HuH-7.5 (cell line): Measurements from ENCODE around the gene CHN2.

ENCODE experiments used
- DNase-seq: peaks from one replicate; pipeline ENCODE4 v3.0.0; 2011; ENCODE audit warnings: low spot score

CHN2 gene

DNA sequence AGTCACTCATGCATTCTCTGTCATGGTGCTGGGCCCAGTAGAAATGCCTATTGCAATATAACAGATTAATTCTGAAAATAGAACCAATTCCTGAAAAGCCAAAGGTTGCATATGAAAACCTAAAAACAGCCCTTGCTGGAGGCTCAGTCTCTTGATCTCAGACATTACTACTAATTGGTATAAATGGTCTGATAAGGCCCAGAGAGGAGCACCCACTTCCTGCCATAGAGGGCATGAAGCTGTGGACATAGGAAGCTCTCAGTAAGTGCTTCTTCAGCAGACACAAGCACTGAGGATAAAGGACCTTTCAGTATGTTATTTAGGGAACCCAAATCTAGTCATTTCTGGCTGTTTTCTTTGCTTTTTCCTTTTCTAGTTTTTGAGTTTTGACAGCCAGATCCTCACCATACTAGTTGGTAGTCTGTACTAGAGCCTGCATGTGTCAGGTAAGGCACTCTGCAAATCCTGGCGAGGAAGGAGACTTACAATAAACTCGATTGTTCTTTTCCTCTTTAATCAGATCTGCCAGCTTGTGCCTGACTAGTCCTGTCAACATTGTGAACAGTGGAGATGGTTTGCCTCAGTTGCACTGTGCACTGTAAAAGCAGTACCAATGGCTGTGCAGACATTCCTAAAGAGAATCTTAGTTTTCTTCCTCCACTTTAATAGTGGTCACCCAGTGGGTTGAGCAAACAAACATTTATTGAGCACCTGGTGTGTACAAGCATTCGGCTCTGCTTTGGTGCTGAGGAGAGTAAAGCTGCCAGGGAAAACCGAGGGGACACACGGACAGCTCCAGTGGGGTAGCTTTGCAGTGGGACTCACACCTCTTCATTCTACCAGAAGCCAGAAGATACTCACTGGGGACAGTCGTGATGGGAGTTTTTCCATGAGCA, 140.9 kb downstream of the CHN2 start:
- DNase-seq = no peak

DNA sequence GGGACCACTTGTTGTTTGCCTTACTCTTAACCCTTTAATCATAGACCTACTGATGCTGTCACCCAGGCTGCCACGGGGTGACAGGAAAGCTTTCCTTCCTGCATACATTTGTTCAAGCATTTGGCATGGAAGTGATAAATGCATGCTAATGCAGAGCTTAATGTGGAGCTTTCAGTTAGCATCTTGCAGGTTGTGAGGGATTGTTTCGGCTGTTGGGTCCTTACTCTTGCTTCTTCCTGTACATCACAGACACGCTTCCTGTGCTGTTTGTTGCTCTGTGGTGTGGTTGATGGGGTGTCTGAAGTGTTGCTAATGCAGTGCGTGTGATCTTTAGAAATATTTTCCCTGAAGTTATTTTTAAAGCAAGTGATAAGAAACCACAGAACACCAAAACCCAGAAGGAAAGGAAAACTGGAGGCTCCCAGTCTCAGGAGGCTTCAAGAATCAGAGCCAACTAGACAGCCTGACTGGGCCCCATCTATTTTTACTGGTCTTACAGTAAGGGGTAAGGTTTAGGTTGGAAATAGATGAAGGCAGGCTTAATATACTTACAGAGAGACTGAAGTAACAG, 143.1 kb downstream of the CHN2 start:
- DNase-seq = no peak

DNA sequence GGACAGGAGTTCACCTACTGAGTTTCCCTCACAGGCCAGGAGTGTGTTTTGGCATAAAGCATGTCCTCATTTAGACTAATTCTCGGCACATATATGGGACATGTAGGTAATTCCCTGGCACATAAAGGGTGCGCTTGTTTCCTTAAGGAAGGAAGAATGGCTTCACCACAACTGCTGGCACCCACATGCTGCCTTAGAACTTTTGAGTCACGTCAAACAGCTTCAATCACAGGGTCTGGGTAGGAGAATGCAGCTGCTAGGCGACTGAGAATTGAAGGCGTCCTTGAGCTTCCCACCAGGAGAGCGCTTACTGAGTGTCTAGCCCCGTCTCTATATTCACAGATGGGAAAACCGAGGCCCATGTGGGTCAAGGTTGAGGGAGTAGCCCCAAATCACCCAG, 146.1 kb downstream of the CHN2 start:
- DNase-seq = no peak

DNA sequence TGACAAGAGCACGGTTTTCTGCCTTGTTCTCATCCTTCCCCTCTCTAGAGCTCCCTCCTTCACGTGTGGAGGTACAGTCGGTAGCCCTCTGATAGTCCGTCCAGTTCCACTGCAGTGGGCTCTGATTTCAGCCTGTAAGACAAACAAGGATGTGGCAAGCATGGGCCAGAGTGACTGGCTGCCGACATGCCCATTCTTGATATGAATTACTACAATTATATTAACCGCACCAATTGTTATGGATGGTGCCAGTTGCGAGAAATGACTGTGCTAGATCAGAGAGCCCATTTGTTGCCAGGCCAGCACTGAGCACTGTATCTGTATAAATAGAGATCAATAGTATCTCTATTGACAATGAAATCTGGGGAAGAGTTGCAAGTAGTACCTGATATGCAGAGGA, 146.6 kb downstream of the CHN2 start:
- no peak for DNase-seq

DNA sequence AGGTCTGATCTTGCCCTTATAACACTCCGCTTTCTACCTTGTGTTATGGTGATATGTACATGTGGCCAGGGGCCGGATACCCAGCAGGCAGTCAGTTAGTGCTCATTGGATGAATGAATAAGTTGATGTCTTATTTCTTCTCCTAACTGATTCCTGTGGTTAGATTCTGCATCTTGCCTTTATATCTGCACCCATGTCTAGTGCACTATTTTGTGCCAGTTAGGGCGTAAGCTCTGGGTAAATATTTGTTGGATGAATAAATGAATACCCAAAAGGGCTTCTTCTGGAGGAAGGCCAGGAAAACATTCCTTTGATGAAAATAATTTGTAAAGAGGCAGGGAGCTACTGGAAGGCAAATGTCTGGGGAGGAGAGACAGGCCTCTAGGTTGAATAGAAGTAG, 148.2 kb downstream of the CHN2 start:
- no peak for DNase-seq

DNA sequence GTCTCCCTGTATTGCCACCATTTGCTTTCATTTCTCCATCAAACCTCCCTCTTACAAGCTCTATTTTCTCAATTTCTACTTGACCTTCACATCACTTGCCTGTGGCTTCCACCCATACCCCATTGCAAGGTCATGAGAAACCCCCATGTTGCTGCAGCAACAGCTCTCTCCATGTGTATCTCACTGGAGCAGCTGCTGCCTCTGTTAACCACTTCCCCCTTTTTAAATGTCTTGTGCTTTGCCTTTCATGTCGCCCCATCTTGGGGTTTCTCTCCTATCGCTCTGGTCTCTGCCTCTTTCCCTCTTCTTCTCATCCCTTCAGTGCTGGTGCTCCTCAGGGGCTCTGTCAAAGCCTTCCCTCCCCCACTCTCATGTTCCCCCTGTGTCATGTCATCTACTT, 148.8 kb downstream of the CHN2 start:
- no peak for DNase-seq

DNA sequence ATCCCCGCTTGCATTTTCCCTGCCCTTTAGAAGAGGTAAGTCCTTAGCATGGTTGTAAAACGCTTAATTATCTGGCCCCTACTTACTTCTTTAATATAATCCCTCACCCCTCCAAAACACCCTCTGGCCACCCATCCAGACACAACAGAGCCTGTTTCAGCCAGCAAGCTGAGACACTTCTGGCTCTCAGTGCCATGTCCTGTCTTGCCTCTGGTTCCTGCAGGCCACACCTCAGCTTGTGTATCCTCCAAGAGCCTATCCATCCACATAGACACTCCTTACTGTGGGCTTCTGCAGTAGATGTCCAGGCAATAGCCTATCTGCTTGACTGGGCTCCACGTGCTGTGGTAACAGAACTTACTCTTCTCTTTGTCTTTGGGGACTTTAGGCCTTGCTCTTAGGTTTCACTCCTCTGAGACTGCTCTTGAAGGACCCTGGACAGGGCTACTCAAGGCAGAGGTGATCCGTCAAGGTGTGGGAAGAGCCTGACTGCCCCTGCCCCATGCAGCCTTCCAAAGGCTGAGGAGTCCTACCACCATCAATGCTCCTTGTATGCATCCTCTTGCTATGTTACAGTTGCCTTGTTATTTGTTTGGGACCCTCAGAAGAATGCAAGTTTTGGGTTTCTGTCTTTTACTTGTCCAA, 149.9 kb downstream of the CHN2 start:
- DNase-seq = no peak

DNA sequence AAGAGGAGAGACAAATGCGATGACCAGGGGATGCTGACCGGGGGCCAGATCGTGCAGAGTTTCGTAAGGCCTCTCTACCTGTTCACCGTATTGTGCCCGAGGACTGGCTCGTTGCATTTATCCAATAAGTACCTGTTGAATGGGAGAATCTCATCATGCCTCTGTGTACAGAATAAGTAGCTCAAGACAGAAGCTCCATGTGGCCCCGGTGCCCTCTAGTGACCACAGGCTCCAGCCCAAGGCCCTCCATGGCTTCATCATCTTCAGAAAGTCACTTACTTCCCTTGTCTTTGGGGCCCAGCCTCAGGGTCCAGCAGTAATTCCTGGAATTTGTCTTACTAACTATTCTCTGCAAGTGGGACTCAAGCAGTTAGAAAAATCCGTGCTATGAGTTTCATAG, 151.0 kb downstream of the CHN2 start:
- DNase-seq = no peak

DNA sequence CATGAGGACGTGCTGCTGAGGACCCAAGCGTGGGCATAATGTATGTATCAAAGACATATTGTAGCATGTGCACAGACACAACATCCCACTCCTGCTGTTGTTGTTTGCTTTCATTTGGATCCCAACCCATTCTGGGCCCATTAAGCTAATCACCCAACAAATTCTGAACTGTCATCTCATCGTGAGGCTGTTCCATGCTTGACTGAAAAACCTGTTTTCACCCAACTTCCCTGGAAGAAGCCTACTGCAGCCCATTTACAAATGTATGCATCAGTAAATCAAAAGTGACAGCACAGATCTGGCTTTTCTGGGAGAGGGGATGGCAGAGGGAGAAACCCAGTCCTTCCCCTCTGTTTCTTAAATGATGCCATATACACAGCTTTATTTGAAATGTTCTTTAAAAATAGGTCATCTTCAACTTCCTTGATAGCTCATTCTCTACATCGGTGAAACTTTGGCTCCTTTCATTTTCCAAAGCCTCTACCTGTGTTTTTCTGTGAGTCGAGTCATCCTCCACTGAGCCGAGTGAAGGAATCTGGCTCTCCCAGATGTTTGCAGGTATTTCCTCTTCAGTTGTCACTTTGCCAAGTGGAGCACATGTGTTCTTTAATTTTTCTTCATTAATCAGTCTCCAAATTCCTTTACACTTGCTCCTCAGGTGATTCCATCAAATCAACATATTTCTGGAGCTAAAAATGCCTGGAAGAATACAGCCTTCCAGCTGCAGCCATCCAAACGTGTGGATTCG, 151.8 kb downstream of the CHN2 start:
- DNase-seq = no peak

DNA sequence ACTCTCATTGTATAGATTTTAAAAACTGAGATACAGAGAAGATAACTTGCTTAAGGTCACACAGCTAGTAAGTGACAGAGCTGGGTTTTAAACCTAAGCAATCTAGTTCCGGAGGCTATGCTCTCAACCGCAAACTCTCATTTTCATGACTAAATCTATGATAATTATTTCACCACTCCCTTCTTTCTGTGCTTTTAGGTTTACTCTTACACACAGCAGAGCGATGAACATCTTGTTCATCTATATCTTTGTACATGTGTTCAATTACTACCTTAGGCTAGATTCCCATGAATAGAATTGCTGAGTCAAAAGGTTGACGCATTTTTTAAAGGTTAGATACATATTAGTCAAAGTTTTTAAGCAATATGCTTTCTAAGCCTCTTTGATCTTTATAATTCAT, 154.8 kb downstream of the CHN2 start:
- DNase-seq = no peak

DNA sequence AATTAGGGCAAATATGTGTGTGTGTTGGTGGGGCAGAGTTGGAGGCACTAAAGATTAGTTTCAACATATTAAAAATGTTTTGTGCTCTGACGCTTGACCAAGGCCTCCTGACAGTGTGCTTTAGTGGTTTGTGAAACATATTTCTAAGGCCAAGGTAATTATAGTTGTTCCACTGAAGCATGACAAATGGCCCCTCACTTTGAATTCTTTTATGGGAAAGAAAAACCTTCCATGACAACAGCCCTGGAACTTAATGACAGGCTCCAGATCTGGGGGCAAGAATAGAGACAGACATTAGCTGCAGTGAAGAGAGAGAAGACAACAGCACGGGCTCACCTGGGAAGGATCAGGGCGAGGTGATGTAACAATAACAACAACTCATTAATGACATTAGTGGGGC, 155.8 kb downstream of the CHN2 start:
- DNase-seq = no peak

DNA sequence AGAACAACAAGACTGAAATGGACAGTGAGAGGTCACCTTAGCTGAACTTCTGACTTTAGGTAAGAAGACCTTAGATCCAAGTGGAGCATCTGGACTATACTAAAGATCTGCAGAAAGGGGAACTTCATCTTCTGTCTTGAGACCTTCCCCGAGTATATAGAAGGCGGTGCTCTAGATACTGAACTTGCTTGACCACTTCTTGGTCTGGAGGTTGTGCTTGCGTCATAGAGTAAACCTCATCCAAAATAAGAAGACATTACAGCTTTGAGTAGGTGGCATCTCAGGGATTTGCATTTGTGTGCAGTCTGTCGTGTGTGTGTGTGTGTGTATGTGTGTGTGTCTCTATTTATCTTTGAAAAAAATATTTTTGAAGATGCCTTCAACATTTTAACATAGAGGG, 157.5 kb downstream of the CHN2 start:
- DNase-seq = no peak

DNA sequence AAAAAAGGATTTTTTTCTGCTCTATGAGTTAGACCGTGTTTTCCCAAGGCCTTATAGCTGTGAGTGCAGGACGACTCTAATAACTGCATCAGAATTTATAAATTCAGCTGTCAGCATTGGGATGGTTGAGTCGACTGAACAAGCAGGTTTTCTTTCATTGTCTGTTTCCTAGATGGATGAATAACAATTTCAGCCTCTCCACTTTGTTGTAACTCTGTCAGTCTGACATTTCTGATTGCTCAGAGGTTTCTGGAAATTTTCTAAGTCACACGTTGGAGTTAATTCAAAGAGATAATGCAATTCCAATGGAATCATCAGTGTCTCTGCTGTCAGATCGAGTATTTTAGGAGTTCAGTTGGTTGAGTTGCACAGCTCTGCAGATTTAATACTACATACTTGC, 159.2 kb downstream of the CHN2 start:
- DNase-seq = no peak

DNA sequence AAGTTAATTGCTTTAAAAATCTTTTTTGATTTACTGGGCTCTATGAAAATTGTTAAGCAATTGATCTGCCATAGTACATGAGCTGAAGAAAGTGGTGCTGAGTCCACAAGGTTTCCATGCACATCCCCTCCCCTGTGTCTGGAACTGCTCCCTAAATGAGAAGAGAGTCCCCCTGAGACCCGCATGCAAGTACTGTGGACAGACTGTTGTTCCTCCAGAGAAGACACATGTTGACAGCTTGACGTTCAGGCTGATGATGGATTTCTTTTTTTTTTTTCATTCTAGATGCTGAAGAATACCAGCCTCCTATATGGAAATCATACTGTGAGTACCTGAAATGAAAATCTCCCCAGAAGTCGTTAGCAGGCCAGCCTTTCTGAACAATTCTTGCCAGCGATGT, 159.8 kb downstream of the CHN2 start:
- DNase-seq = no peak

DNA sequence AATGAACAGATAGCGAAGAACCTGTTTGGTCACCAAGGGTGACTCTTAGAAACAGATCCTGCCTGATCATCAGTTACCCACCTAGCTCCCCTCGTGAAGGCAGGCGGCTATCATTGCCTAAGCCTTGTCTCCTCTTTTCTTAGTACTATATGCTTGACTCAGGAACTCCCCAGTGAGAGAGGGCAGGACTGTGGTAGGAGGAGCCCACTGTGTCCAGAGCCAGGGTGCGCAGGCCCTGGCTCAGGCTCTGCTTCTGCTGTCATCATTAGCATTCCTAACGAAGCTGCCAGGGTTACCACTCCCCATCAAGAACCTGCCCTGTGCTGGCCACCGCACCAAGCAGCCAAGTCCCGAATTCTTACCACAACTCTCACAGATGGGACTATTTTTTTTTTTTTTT, 160.8 kb downstream of the CHN2 start:
- DNase-seq = no peak

DNA sequence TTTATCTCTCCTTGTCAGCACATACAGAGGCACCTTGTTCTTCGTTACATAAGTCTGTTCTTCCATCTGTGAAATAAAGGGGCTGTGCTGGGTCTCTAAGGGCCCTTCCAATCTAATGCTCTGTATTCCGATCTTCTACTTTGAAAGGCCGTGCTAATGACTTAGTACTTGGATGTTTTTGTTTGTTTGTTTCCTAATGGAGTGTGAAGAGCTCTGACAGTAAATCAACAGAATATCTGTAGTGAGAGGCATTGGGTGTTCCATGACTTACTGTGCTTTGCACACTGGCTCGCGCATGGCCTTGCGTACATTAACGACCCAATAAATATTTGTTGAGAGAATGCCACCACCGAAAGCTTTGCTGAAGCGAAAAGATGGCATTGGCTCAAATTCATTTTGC, 162.1 kb downstream of the CHN2 start:
- DNase-seq = no peak

DNA sequence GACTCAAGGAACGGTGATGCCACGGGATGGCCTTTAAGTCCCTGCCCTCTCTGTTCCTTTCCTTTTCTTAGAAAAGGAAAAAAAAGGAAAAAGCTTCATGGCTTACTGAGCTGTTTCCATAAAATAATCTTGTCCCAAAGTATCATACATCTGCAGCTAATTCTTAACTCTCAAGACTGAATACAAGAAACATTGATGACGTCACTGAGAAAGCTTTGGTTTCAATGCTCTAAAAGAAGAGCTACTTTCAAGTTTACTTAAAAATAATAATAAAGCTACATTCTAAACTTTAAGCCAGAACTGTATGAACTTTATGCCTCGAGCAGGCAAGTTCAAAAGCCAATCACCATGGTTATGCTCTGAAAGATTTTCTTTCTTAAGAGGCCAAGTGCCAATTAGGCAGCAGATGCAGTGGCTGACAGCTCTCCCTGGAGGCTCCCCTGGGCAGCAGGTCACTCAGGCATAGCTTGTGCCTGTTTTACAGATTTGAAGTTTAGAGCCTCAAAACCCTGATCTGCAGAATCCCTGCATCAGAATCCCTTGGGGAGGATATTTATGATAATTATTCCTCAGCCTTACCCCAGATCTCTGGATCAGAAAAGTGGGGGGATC, 165.0 kb downstream of the CHN2 start:
- no peak for DNase-seq

DNA sequence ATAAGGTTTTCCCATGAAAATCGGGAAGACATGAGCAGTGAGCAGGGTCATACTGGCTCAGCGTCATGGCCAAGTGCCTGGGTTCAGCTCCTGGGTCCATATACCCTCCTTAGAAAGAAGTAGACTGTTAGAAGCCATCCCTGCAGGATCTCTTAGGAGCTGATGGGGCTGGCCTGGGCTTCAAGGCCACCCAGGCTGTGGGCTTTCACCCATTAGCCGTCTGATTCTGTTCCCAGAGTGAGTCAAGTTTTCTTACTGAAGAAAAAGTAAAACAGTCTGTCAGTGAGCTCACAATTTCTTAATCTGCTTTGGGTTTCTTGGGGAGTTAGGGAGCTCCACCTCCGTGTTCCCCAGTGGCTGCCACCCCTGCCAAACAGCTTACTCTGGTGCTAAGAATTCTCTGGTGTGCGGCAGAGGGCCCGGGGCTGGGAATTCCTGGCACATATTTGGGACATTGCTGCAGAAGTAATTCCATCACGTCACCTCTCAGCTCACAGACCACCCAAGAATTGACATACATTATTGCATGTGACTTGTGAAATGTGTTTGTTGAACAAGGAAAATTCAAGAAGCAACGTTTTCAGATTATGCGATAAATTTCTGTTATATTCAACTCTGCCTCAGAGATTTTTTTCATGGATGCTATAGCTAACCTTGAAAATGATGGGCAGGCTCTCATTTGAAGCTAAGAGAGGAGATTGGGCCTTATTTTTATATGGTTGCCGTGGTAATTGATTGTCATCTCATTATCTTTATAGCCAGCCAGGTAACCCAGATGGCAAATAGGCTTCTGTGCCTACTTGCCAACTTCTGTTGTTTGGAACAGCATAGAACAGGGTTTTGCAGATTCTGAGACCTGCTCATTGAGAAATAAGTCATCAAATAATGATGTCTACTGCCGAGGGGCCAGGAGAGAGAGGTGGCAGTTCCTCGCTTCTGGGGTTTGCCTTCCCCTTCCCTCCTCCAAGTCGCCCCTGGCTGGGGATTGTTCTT, 166.4 kb downstream of the CHN2 start:
- DNase-seq = no peak

DNA sequence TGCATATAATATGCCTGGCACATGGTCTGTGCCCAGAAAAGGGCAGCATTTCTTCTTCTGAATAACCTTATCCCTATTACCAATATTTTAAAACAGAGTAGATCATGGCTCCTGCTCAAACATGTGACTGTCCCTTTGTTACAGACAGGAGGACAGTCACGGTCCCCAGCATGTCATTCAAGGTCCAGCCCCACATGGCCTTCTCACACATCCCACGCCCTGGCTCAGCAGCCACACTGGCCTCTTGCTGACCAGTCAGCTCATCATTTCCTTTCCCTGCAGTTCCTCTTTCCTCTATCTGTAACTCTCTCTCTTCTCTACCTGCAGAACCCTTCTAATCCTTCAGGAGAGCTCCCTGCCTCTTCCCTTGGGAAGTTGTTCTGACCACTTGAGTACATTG, 167.8 kb downstream of the CHN2 start:
- no peak for DNase-seq

DNA sequence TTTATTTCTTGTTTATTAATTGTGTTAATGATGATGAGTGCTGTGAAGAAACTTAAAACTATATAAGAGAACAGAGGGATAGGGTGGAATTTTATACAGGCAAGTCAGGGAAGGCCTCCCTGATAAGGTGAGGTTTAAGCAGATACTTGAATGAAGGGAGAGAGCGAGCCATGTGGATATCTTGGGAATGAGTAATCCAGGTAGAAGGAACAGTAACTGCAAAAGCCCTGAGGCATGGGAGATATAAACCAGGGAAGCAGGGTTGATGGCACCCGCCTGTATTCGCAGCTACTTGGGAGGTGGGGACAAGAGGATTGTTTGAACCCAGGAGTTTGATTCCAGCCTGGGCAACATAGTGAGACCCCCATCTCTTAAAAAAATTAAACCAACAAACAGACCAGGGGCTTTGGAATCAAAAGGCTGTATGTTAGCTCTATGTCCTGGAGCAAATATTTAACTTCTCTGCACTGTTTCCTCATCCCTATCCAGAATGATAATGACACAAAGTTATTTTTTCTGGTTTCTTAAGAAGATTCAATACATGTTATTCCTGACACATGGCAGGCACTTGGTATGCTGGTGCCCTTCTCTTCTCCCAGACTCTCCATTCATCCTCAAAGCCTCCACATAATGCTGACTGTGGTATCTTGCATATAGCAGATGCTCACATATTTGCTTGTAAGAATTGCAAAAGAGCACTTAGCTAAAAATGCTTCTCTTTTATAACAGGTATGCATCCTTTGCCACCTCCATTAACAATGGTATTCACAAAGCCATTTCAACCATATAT, 169.3 kb downstream of the CHN2 start:
- DNase-seq = no peak
